ENCODE measurements around the gene MRPL14.

MRPL14 gene

DNA sequence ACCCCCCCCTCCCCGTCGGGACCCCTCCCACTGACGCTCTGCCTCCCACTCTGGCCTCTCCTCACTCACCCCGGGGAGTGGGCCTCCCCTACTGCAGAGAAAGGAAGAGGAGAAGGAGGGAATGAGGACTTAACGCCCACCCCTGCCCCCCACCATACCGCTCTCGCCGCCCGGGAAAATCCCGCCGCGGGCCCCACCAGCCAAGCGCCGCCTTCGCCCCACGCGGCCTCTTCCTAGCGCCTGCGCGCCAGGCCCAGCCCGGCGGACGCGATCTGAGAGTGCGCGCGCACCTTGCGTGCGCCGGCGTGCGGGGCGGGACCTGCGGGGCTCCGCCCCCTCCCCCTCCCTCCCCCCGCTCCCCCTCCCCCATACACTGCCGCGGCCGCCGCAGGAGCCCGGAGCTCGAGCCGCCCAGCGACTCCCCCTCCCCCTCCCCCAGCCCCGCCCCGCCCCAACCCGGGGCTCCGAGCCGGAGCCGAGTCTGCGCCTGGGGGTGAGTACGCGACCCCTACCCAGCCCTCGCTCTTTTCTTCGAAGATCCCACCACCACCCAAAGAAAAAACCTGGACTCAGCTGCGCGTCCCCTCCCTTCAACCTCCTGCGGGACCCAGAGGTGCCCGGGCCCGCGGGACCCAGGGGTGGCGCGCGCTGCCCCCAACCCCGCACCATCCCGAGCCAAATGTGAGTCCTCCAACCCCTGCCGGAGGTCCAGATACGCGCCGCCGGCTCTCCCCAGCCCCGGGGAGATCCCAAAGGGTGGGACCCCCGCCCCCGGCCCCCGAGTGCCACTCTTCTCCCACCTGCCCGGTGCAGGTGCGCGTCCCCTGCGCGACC, at the start of gene MRPL14, which contains the start of gene TMEM63B:
Gene MRPL14 (minus strand): TSS at position 267 of the 834 bp plus-strand sequence. CDS start 10,841 bp downstream, outside the sequence.
Gene TMEM63B (plus strand): TSS at position 369 of the 834 bp plus-strand sequence. CDS start 7,031 bp downstream, outside the sequence.
- peak; percentile 66 for DNase-seq (ENCODE audit: low spot score)

DNA sequence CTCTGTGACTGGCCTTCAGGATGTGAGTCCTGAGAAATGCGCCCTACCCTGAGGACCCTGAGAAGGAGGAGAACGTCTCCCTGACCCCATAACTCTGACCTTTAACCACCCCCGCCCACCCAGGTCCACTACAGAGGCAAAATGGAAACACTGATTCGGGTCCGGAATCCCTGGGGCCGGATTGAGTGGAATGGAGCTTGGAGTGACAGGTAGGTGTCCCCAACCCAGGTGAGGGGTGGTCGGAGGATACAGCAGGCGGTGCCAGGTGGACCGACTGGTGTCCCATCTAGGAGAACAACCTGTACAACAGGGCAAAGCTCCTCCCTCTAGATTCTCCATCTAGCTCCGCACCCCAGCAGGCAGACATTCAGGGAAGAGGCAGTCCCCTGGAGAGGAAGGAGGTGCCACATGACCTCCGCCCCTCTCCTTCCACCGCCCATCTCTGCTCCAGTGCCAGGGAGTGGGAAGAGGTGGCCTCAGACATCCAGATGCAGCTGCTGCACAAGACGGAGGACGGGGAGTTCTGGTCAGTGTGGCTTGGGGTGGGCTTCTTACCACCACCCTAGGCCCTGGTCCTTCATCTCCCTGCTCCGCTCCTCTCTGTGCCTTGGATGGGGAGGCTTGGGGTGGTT, 49.0 kb upstream of the MRPL14 start:
- no peak for DNase-seq (ENCODE audit: low spot score)

DNA sequence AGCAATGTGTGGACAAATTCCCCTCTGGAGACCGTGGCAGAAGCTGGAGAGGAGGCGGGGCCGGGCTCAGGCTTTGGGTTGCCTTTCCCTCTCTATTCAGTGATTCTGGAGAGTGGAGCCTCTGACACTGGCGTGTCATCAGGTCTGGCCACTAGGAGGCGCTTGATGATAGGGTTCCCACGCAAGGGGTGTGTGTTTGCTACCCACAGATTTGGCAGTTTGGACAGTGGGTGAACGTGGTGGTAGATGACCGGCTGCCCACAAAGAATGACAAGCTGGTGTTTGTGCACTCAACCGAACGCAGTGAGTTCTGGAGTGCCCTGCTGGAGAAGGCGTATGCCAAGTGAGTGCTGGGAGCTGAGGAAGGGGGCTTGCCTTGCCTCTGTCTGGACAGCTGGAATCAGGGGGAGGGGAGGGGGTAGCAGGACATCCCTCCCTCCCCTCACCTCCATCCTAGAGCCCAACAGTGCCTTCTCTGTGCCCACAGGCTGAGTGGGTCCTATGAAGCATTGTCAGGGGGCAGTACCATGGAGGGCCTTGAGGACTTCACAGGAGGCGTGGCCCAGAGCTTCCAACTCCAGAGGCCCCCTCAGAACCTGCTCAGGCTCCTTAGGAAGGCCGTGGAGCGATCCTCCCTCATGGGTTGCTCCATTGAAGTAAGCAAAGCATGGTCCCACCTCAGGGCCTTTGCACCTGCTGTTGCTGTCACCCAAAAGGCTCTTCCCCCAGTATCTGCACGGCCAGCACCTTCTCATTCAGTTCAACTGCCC, 45.7 kb upstream of the MRPL14 start:
- peak; percentile 76 for DNase-seq (ENCODE audit: low spot score)

DNA sequence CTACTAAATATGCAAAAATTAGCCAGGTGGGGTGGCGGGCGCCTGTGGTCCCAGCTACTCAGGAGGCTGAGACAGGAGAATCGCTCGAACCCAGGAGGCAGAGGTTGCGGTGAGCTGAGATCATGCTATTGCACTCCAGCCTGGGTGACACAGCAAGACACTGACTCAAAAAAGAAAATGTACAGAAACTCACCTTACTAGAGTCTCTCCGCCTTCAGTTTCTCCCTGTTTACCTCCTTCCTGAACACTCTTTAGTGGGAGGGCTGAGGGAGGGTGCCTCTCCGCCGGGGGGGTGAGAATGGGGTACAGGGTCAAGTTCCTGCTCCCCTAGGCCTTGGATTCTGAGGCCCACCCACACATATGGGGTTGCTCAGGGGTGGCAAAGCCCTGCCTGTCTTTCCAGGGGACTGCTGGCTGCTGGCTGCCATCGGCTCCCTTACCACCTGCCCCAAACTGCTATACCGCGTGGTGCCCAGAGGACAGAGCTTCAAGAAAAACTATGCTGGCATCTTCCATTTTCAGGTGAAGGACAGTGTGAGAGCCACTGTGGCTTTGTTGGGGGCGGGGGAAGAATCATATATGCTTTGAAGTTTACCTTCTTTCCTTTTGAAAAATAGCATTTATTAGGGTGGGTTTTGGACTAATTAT, 44.8 kb upstream of the MRPL14 start:
- no peak for DNase-seq (ENCODE audit: low spot score)

DNA sequence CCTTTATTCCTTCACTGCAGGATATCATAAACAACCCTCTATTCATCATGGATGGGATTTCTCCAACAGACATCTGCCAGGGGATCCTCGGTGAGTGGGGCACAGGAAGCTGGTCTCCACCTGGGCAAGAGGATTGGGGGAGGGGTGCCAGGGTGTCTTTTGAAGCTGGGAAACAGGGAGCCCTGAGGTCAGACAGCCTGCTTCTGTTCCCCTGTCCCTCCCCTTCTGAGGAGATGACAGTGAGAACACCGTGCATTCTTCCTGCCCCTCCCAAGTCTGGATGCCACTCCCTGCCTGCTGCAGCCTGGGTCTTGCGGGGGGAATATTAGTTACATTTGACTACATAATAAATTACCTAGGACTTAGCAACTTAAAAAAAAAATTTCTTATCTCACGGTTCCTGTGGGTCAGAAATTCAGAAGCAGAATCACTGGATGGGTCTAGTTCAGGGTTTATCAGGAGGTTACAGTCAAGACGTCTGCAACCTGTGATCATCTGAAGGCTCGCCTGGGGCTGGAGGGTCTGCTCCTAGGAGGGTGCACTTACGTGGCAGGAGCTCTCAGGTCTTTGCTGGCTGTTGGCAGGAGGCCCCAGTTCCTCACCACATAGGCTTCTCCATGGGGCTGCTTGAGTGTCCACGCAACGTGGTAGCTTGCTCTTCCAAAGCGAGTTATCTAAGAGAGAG, 42.8 kb upstream of the MRPL14 start:
- peak; percentile 29 for DNase-seq (ENCODE audit: low spot score)

DNA sequence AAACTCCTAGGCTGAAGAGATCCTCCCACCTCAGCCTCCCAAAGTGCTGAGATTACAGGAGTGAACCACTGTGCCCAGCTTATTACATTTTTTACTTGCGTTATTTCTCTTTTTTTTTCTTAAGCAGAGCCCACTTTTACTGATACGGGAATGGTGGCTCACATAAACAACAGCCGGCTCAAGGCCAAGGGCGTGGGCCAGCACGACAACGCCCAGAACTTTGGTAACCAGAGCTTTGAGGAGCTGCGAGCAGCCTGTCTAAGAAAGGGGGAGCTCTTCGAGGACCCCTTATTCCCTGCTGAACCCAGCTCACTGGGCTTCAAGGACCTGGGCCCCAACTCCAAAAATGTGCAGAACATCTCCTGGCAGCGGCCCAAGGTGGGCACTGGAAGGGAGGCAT, 41.9 kb upstream of the MRPL14 start:
- no peak for DNase-seq (ENCODE audit: low spot score)

DNA sequence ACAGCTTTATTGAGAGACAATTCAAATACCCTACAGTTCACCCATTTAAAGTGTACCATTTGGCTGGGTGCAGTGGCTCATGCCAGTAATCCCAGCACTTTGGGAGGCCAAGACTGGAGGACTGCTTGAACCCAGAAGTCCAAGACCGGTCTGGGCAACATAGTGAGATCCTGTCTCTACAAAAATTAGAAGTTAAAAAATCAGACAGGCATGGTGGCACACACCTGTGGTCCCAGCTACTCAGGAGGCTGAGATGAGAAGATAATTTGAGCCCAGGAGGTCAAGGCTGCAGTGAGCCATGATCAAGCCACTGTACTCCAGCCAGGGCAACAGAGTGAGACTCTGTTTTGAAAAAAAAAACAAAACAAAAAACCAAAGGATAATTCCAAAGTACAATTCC, 40.3 kb upstream of the MRPL14 start:
- DNase-seq (ENCODE audit: low spot score): no peak

DNA sequence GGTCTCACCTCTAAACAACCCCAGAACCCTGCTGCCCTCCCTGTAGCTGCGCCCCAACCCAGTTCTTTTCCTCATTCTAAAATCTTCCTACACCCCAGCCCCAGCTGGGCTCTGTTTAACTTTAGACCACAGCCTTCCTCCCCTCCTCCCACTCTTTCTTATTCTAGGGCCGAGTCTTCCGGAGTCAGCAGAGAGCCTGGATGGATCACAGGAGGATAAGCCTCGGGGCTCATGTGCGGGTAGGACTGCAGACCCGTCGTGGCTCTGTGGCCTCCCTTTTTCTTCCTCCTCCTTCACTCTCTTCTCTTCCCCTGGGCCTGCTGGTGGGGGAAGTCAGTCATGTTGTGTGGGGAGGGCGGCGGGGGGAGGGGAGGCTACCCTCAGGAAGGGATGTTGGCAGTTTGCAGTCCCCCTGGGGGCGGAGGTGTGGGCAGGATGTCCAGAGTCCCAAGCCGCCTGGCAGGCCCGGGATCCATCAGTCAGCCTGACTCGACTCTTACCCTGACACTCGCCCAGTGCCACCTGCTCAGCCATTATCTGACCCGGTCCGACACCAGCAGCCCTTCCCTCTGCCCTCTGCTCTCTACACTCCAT, 39.4 kb upstream of the MRPL14 start:
- DNase-seq (ENCODE audit: low spot score): no peak

DNA sequence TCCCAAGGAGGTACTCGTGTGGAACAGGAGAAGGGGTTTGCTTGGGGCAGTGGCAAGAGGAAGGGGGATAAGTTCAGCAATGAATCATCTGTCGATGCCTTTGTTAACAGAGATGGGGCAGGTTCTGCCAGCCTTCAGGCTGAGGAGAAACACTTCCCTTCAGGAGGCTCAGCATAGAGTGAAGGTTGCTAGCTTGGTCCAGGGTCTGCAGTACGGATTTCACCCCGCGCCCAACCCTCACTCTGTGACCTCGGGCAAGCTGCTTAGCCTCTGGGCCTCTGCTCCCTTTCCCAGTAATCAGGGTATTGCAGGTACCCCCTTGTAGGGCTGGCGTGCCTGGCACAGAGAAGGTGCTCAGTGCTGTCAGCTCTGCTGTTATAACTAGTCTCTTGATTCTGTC, 38.9 kb upstream of the MRPL14 start:
- DNase-seq (ENCODE audit: low spot score): no peak

DNA sequence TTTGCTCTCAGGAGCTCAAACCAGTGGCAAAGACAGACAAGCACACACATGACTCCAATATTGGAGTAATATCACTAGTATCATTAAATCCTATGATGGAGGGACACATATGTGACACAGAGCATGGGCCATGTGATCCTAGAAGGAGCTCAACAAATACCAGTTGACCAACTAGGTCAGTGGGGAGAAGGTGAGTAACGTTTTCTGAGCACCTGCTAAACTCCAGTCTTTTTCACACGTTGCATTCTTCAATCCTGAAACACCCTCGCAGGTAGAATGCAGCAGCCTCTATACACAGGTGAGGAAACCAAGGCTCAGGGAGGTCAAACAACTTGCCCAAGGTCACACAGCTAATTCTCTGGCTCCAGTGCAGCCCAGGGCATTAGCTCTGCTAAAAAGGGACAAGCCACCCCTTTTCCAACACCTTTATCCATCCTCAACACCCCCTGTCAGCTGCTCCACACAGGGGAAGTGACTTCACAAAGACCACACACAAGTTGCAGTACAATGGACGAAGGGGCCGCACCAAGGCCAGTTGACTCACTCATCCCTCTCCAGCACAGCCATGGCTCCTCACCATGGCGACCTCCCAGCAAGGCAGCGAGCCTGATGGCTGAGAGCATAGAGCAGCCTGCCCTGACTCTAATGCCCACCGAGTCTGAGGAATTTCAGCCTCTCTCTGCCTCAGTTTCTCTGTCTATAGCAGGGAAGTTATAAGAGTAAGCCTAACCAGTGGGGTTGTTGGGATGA, 35.8 kb upstream of the MRPL14 start:
- no peak for DNase-seq (ENCODE audit: low spot score)

DNA sequence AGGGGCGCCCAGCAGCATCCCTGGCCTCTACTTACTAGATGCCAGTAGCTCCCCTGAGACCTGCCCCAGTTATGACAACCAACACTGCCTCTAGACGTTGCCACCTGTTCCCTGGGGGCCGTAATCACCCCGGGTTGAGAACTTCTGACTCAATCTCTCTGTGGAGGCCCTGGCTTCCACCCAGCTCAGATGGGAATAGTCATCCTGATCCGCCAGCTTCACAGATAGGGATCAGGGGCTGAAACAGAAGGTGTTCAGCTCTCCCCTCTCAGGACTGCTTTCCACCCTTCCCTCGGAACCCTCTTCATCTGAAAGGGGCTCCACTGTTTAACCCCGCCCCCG, 34.7 kb upstream of the MRPL14 start:
- DNase-seq (ENCODE audit: low spot score): no peak

DNA sequence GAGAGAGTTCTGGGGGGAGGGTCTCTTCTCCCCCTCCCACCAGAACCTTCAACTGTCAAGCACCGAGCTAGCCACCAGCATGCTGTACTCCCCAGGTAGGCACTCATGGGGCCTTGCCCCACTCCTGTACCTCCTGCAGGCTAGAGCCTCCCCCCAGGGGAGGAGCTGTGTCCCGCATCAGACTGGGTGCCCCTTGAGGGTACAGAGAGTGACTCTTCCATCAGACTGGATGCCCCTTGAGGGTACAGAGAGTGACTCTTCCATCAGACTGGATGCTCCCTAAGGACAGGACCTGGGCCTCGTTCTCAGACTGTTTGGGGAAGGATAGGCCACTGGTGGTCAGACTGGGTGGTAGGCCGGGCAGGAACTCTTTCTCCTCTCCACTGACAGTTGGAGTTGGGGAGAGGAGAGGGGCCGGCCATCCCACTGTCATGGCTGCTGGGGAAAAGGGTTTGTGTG, 31.5 kb upstream of the MRPL14 start, which contains the start of gene CAPN11:
Gene CAPN11 (plus strand): TSS at position 51 of the 459 bp plus-strand sequence. CDS start 29 bp downstream, at position 80.
- DNase-seq (ENCODE audit: low spot score): no peak

DNA sequence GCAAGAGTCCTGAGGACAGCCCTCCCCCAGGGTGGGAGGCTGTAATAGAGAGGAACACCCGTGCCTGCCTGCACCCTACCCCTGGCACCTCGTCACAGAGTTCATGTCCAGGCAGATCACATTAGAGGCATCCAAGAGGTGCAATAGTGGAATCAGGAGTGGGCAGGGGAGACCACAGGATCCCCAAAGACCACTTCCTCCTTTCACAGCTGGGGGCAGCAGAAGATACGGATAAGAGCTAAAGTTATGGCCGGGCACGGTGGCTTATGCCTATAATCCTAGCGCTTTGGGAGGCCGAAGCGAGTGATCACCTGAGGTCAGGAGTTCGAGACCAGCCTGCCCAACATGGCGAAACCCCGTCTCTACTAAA, 29.9 kb upstream of the MRPL14 start:
- DNase-seq (ENCODE audit: low spot score): no peak

DNA sequence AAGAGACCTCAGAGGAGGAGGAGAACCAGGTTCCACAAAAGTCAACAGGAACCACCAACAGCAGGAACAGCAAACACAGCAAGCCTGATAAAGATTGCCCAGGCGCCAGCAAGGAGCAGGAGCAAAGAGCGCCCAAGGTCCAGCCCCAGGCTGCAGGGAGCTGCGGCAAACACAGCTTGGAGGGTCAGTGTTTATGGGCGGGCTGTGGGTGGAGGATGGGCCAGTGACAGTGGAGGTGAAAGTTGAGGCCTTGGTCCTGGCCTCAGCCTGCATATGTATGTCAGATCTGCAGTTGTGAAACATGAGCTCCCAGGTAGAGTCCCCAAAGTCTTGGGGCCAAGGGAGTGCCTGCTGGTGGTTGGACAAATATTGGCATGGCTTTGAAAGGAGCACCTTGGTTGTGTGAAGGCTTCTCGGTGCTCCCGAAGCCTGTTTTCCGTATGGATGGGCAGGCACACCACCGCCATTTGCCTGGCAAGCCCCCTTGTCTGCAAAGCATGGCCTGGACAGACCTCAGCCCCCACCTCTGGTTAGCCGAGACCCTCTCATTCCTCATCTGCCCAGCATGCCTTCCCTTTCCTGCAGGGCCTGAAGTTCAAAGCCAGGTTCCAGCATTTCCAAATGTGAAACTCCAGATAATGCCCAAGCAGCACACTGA, 29.4 kb upstream of the MRPL14 start:
- DNase-seq (ENCODE audit: low spot score): no peak

DNA sequence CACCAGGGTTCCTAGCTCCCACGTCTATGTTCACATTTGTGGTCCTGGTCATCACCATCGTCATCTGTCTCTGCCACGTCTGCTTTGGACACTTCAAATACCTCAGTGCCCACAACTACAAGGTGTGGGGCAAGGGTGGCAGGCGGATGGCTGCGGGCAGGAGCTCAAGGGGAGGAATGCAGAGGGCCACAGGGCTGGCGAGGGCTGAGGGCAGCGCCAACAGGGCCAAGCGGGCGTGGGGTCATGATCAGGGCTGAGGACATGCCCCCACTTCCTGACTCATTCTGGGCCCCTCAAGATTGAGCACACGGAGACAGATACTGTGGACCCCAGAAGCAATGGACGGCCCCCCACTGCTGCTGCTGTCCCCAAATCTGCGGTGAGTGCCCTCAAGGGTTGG, 26.8 kb upstream of the MRPL14 start:
- peak; percentile 31 for DNase-seq (ENCODE audit: low spot score)

DNA sequence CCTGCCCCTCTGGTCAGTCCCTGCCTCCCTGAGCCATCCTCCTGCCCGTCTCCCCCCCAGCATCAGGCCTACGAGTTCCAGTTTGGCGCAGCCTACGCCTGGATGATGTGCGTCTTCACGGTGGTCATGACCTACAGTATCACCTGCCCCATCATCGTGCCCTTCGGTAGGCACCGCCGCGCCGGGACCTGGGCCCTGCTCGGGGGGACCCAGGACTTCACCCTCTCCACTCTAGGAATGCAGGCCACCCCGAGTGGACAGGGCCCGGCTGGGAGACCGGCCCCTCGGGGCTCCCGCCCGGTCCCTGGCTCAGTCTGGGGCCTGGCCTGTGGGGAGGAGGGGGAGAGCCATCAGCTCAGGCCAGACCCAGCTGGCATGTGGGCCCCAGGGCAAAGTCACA, 25.3 kb upstream of the MRPL14 start:
- no peak for DNase-seq (ENCODE audit: low spot score)

DNA sequence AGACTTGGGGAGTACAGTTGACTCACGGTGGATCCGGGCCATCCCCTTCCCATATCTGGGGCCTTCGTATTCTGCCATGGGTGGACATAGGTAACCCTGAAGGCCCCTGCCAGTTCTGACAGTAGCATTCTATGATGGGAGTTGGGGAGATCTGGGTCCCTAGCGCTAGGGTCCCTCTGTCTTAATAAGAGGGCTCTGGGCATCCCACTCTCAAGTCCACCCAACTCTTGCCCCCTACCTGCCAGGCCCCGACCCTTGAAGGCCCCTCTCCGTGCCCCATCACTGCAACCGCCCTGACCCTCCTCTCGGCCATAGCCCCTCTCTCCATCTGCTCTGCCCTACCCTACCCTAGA, 24.8 kb upstream of the MRPL14 start:
- DNase-seq (ENCODE audit: low spot score): no peak

DNA sequence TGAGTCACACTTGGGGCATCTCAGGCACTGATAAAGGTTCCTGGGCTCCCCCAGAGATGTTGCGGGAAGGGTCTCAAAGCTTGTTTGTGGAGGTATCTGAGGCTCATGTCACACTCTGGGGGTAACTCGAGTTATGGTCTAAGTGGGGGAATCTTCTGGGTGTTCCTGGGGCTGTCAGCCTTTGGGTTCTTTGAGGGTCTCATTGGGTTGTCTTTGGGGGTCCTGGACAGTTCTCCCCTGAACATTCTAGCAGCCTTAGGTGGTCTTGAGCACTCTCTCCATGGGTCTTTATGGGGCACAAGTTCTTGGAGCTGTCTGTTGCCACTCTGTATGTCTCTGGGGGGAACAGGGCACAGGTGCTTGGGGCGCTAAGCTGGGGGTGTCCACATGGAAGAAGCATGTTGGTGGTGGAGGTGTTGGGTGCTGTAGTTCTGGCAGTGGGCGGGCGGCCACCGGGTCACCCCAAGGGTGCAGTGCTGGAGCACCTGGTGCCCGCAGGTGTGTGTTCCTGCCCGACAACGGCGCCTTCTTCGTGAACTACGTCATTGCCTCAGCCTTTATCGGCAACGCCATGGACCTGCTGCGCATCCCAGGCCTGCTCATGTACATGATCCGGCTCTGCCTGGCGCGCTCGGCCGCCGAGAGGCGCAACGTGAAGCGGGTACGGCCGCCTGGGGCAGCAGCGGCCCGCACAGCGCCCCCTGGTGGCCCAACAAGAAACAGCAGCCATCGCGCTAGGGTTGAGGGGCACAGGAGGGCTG, 24.3 kb upstream of the MRPL14 start:
- DNase-seq (ENCODE audit: low spot score): peak; percentile 21

DNA sequence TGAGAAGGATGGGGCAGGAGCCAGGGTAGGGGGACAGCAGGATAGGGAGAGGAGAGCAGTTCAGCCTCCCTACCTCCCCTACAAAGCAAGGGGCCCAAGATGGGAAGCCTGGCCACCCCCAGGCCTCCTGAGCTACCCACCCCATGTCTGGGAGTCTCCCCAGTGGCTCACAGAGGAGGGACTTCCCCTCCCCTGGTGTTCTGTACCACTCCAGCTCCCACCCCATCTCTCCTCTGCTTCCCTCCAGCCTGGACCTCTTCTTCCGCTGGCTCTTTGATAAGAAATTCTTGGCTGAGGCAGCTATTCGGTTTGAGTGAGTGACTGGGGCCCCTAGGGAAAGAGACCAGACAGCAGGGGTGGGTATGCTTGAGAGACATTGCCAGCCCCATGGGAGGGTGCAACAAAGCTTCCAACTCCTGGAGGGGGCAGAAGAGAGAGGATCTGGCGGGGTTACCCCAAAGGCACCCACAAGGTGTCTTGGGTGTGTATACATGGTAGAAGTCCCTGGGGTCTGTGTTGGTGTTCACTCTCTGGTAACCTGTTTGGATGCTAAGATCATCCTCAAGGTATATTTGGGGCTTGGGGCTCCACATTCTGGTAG, 23.2 kb upstream of the MRPL14 start:
- no peak for DNase-seq (ENCODE audit: low spot score)
